Ascending aorta (tissue), 2 donors: ENCODE data around the gene ASNSD1. TPM values are rescaled to one million over a fixed set of nuclear protein-coding genes. Genes with fewer than 3 reads are reported as not detected.
A peak's percentile ranks its signal among the peaks of the same experiment; 100 is the strongest.
"Not testable (repeated sequence)": the region's sequence is repeated elsewhere in the genome, so short reads cannot be mapped to it uniquely, and the experiment has no call there.

Experiments
- DNase-seq, 2 donors: peaks; one replicate each; pipeline ENCODE4 v3.0.0-alpha.2; 2019; ENCODE audit warnings: low spot score in 2 of 2
- H3K27ac ChIP-seq, 2 donors: fragments of 200-600 bp; sonication (generic); one replicate each; pipeline ENCODE4 v1.5.1; 2016 to 2017; ENCODE audit warnings: mild to moderate bottlenecking in 1 of 2
- H3K27me3 ChIP-seq: fragments of 200-600 bp; sonication (generic); one replicate; pipeline ENCODE4 v1.5.1; 2017
- H3K36me3 ChIP-seq, 2 donors: fragments of 200-600 bp; sonication (generic); one replicate each; pipeline ENCODE4 v1.5.1; 2016
- H3K4me1 ChIP-seq, 2 donors: fragments of 200-600 bp; sonication (generic); one replicate each; pipeline ENCODE4 v1.5.1; 2016 to 2017; ENCODE audit warnings: mild to moderate bottlenecking in 1 of 2
- H3K4me3 ChIP-seq, 2 donors: fragments of 200-600 bp; sonication (generic); one replicate each; pipeline ENCODE4 v1.5.1; 2016 to 2017; ENCODE audit warnings: mild to moderate bottlenecking in 1 of 2
- H3K9me3 ChIP-seq, 2 donors: fragments of 200-600 bp; sonication (generic); one replicate each; pipeline ENCODE4 v1.5.1; 2016
- intact Hi-C: fragments of 100-400 bp; cut with DNase I; formaldehyde crosslinking; loops from one replicate; pipeline ENCODE4 v1.15.1; 2023
- total RNA-seq: library from RNA; depleted of rRNA; stranded (reverse); fragments of >200 nt; gene quantifications from one replicate; pipeline ENCODE4 v1.1.0, GENCODE V29; 2016
- TF ChIP-seq, protein P1 (sequence below), 3 experiments: fragments of 200-600 bp in 2 of 3; fragments of 450-650 bp in 1 of 3; sonication (generic) in 2 of 3; IDR thresholded peaks; one replicate each; pipeline ENCODE4 v1.5.1; 2016 to 2019; ENCODE audit warnings: antibody characterized with exemption in 3 of 3, mild to moderate bottlenecking in 1 of 3, moderate library complexity in 1 of 3

ASNSD1 gene
- total RNA-seq, 1 donor from 2014 or later: 18.1 TPM

DNA sequence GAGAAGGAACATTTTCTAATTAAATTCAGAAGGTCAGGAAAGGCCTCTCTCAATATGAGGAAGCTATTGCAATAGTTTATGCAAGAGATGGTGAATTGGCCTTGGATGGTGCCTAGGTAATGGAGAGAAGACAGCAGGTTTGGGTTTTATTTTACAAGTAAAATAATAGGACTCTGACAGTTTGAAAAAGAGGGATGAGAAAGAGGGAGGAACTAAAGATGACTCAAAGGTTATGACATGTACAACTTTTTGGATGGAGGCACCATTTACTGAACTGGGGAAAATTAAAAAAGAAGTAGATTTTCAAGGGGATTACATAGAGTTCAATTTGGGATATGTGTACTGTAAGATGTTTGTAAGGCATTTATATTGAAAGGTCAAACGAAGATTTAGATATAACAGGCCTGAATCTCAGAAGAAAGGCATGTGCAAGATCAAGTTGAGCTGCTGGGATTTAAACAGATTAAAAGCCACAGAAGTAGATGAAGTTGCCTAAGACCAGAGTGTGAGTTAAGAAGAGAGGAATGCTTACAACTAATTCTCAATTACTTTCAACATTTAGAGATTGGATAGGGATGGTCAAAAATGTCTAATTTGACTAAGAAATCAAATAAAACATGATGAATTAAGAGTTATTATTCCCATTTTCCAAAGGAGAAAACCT is 12.3 kb upstream of the ASNSD1 start:
- Histone ChIP-seq H3K27ac (no peak overlapping the region), H3K27me3 (no peaks in the 10 kb centered on the region), H3K4me3 (no peak overlapping the region), H3K4me1 (no peaks in the 10 kb centered on the region), H3K36me3 (no peaks in the 10 kb centered on the region), H3K9me3 (no peaks in the 10 kb centered on the region)
- no peak for DNase-seq
- intact Hi-C loops: no loop called here
- TF ChIP-seq, protein P1, sequence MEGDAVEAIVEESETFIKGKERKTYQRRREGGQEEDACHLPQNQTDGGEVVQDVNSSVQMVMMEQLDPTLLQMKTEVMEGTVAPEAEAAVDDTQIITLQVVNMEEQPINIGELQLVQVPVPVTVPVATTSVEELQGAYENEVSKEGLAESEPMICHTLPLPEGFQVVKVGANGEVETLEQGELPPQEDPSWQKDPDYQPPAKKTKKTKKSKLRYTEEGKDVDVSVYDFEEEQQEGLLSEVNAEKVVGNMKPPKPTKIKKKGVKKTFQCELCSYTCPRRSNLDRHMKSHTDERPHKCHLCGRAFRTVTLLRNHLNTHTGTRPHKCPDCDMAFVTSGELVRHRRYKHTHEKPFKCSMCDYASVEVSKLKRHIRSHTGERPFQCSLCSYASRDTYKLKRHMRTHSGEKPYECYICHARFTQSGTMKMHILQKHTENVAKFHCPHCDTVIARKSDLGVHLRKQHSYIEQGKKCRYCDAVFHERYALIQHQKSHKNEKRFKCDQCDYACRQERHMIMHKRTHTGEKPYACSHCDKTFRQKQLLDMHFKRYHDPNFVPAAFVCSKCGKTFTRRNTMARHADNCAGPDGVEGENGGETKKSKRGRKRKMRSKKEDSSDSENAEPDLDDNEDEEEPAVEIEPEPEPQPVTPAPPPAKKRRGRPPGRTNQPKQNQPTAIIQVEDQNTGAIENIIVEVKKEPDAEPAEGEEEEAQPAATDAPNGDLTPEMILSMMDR (IDR thresholded peaks at IDR 0.05): no peak

DNA sequence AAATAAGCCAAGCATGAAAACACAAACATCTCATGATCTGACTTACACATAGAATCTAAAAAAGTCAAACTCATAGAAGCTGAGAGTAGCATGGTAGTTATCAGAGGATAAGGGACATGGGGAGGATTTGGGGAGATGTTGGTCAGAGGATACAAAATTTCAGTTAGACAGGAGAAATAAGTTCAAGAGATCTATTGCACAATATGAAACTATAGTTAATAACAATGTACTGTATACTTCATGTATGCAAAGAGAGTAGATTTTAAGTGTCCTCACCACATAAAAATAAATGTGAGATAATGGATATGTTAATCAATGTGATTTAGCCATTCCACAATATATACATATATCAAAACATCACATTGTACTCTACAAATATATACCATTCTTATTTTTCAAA is 10.0 kb upstream of the ASNSD1 start:
- no peaks in the 10 kb centered on the region for H3K4me1 ChIP-seq
- DNase-seq: no peak
- TF ChIP-seq, protein P1 (IDR thresholded peaks at IDR 0.05): no peak

DNA sequence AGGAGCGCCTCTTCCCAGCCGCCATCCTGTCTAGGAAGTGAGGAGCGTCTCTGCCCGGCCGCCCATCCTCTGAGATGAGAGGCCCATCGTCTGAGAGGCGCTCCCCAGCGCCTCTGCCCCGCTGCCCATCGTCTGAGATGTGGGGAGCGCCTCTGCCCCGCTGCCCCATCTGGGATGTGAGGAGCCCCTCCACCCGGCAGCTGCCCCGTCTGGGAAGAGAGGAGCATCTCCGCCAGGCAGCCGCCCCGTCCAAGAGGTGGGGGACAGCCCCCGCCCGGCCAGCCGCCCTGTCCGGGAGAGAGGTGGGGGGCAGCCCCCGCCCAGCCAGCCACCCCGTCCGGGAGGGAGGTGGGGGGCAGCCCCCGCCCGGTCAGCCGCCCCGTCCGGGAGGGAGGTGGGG is 7.8 kb upstream of the ASNSD1 start:
- H3K4me3 ChIP-seq, H3K27me3 ChIP-seq, H3K9me3 ChIP-seq, H3K27ac ChIP-seq, DNase-seq, H3K36me3 ChIP-seq: not testable (repeated sequence)
- intact Hi-C loops: loop anchor here (10.0 kb wide), 1 partner anchor 189 kb away; no protein-coding TSS in a partner anchor
- peaks cover 4 to 11% of the 10 kb centered on the region in 2 donors for H3K4me1 ChIP-seq

More for the DNA sequence above, 10.0 kb upstream of the ASNSD1 start:
- H3K36me3 ChIP-seq: no peaks in the 10 kb centered on the region
- intact Hi-C loops: loop anchor here (10.0 kb wide), 1 partner anchor 186 kb away; no protein-coding TSS in a partner anchor
- H3K9me3 ChIP-seq: no peaks in the 10 kb centered on the region
- H3K27ac ChIP-seq: no peak overlapping the region
- no peak overlapping the region for H3K4me3 ChIP-seq
- no peaks in the 10 kb centered on the region for H3K27me3 ChIP-seq

DNA sequence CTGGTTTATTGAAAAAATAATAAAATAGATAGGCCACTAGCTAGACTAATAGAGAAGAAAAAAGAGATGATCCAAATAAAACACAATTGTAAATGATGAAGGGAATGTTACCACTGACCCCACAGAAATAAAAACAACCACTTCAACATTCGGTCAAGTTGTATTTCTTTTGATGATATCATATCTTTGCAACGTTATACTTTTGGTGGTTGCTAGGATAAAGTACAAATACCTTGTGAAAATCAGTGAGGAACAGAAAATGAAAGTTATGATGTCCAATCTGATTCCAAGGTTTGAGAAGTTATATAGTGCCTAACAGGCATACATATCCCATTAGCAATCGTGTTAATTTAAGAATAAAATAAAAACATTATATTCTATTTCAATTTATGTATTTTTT is 6.6 kb upstream of the ASNSD1 start:
- TF ChIP-seq, protein P1 (IDR thresholded peaks at IDR 0.05): no peak
- no peak for DNase-seq
- H3K4me1 ChIP-seq: peaks cover 4 to 12% of the 10 kb centered on the region in 2 donors
- no peak overlapping the region for H3K27ac ChIP-seq
- no peaks in the 10 kb centered on the region for H3K27me3 ChIP-seq
- no peaks in the 10 kb centered on the region for H3K36me3 ChIP-seq
- no peaks in the 10 kb centered on the region for H3K9me3 ChIP-seq
- H3K4me3 ChIP-seq: no peak overlapping the region
- intact Hi-C loops: loop anchor here (5.0 to 10.0 kb wide), 2 partner anchors 72 to 190 kb away; partner anchors contain the start of gene SLC40A1

DNA sequence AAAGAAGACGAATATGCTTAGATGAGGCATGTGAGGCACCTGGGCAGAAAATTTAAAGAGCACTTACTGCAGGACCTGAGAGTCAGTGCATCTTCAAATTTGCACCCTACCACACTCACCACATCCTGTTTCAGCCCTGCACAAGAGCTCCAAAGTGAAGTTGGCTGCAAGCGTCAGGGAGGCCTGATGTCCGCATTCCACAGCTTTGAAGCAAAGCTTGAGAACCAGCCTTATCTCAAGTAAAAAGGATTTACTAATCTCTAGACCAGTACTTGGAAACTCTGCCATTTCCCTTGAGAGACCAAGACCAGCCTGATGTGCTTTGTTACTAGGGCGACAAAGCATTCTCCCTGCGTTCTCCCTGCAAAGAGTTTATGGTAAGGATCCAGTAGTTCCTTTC is 3.4 kb upstream of the ASNSD1 start:
- no peaks in the 10 kb centered on the region for H3K9me3 ChIP-seq
- H3K27me3 ChIP-seq: no peaks in the 10 kb centered on the region
- no peak overlapping the region for H3K4me3 ChIP-seq
- intact Hi-C loops: loop anchor here (5.0 to 10.0 kb wide), 2 partner anchors 76 to 193 kb away; partner anchors contain the start of gene SLC40A1
- peak overlapping the region; percentile 68 to 69 for H3K27ac ChIP-seq
- TF ChIP-seq, protein P1 (IDR thresholded peaks at IDR 0.05): no peak
- no peaks in the 10 kb centered on the region for H3K36me3 ChIP-seq
- DNase-seq: no peak
- peaks cover 4 to 21% of the 10 kb centered on the region in 2 donors for H3K4me1 ChIP-seq
